HG03108 (cell line): ENCODE data around the gene BBS2.
"Not testable (repeated sequence)": the region's sequence is repeated elsewhere in the genome, so short reads cannot be mapped to it uniquely, and the experiment has no call there.

ENCODE experiments used
- ATAC-seq: cut with Tn5 transposase; IDR thresholded peaks from one replicate; pipeline ENCODE4 v1.9.1; 2021; ENCODE audit warnings: moderate library complexity; ENCODE audit not compliant: unreplicated experiment

BBS2 gene

DNA sequence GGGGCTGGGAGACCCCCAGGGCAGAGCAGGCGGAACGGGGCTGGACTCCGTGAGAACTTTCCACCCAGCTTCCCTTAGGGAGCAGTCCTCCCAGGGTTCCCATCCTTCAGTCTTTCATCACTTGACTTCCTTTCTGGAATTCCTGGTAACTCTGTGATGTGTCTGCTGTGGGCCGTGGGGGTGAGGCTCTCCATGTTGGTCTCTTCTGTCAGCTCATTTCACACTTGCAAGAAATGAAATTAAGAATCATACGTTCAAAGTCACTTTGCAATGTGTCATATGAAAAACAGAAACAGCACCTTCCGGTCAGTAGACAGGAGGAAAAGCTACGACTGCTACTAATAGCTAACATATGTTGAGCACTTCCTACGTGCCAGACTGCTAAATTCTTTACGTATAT lies 5.4 kb upstream of the BBS2 start:
- no peak for ATAC-seq

DNA sequence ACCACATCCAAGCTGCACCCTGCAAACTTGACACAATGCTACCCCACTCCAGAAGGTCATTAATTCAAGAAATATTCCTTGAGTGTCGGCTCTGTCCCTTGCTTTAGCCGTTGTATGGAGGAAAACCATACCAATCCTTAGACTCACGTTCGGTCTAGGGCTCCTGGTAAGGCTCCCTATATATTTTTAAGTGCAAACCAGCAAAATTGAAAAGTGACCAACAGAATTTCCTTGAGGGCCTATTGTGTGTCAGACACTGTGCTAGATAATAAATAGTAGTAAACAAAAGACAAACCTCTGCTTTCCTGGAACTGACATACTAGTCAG lies 390 bp upstream of the BBS2 start:
- no peak for ATAC-seq

DNA sequence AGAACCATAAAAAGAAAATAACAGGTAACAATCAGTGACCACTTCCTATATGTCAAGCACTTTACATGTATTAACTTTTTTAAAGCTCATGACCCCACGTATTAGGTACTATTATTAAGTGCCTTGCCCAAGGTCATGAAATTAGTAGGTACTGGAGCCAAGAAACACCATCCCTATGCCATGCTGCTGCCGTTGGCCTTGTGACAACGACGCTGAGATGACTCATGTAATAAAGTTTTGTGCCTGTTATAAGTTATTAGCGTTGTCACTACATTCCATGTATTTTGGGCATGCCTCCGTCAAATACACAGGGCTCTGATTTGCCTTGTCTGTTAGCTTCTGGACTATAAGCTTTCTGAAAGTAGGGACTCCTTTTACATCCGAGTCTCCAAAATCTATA lies 1.4 kb downstream of the BBS2 start:
- ATAC-seq: no peak

DNA sequence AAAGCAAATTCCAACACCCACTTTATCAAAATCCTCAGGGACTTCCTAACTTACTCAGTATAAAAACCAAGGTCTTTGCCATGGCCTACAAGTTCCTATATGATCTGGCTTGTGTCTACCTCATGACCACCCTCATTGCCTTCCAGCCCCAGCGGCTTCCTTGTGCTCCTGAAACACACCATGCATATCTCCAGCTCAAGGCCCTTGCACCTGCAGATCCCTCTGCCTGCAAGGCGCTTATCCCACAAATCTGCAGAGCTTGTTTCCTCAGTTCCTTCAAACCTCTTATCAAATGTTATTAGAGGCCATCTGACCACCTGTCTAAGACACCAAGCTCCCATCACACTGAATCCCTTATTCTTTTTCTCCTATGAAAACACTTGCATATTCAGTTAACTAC lies 2.6 kb downstream of the BBS2 start:
- ATAC-seq: no peak

DNA sequence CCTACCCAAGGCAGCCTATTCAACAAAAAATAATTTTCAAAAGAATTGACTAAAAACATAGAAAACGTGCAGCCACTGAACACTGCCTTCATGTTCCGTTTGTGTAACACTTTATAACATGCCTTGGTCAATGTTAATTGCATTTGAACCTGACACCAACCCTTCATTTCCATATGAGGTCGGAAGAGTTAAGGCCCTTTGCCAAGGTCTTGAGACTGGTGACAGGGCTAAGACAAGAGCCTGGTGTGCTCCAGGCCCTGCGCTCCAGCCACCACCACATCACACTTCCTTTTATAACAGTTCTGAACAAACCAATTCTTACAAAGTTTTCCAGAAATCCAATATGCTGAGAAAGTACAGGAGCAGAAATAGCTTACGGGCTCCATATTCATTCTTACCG lies 4.2 kb downstream of the BBS2 start:
- ATAC-seq: no peak

DNA sequence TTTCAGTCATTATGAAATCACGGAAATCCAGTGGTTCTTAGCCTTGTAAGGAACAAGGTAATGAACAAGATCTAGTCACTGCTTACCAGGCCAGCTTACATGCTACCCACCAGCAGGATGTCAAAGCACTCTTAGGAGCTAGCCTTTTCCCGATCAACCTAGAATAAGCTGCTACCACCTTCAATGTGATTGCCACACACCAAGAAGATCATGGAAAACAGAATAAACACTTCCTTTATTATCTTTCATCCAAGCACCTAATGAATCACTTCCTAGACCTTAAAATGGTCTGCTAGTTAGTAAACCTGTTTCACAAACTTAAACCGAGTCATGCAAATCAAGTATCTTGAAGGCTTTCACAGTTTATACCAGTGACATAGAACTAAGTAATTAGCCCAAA lies 5.0 kb downstream of the BBS2 start:
- no peak for ATAC-seq

DNA sequence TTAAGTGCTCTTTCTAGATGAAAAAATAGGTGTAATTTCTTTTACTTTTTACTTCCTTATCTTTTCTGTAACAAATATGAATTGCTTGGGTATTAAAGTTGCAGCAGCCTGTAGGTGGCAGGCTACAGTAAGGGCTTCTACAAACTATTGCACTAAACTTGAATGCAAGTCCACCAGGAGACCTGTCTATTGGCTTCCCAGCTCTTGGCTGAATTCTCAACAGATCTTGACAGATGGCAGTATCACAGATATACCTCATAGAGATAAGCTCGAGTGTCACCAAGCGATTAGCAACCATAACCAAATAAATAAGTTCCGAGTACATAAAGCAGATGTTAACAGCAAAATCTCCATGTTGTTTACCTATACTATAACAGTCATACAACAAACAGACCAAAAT lies 5.9 kb downstream of the BBS2 start:
- no peak for ATAC-seq

DNA sequence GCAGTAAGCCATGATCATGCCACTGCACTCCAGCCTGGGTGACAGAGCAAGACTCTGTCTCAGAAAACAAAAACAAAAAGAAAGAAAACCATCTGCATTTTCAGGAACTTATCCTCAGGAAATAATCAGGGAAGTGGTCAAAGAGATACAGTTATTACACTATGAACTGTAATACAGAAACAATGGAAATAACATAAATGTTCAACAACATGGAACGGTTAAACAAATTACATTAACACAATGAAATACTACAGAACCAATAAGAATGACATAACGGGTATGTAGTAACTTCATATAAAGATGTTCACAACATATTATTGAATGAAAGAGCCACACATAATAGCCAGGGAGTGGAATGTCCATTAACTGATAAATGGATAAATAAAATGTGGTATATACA lies 6.7 kb downstream of the BBS2 start:
- ATAC-seq: no peak

DNA sequence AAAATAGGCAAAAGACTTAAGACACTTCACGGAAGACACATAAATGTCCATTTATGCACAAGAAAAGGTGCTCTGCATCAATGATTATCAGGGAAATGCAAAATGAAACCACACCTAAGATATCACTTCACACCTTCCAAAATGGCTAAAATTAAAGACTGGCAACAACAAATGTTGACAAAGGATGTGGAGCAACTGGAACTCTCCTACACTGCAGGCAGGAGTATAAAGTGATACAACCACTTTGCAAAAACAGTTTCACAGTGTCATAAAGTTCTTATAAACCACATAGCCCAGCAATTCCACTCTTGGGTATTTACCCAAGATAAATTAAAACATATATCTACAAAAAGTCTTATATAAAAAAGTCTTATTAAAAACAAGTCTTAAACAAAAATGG lies 7.8 kb downstream of the BBS2 start:
- no peak for ATAC-seq

DNA sequence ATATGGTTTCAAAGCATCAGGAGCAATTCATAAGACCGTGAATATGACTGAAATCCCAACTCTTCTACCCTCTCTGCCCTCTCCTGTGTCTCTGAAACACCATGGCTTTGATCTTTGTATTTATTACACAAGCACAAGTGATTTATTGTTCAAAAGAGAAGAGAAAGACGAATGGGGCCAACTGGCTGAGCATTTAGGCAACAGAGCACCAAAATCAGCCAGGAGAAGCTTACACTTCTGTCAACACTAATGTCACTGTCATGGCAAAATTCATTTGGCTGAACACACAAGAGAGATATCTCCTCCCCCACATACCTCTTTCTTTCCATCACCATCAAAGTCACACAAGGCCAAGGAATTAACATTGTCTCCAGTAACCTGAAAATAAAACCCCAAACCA lies 9.3 kb downstream of the BBS2 start:
- no peak for ATAC-seq

DNA sequence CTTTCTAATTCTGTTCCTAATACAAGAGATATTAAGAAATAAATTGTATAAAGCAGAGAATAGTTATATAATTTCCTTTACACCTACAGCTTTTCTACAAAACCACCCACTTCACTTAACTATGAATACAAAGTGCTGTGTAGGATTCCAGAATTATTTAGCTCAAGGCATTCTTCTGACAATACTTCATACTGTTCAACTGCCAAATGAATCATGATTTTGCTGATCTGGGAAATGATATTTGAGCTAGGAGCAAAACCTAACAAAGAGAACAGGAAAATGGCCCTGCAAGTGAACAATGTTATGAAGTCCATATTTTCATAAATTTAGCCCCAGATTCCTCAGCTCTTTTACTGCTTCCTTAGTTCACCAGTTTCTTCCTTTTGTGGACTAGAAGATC lies 12.9 kb downstream of the BBS2 start:
- ATAC-seq: no peak

DNA sequence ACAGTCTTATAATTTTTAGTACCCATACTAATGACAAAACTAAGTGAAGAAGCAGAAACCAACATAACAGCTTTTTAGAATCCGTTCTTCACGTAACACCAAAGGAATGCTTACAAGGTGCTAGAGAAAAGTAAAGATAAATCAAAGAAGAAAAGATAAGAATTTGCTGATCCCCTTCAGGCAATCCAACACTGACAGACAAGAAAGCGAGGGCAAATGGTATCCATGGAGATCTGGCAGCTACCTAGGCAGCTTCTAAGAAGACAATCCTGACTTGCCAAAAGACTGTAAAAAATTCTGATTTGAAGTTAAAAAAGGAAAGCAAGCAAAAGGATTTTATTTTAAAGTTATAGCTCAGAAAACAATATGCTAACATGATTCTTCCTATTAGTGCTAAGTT lies 14.6 kb downstream of the BBS2 start:
- ATAC-seq: no peak

DNA sequence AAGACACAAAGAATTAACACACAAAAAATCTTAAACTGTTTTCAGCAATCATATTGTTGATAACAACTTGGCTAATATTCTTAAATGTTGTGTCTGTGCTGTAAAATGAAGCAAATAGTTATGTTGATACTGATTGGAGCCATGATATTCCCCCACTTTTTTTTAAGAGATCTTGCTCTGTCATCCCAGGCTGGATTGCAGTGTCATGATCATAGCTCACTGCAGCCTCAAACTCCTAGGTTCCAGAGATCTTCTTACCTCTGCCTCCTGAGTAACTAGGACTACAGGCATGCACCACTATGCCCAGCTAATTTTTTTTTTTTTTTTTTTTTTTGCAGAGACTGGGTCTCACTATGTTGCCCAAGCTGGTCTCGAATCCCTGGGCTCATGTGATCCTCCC lies 26.0 kb downstream of the BBS2 start:
- ATAC-seq: no peak

DNA sequence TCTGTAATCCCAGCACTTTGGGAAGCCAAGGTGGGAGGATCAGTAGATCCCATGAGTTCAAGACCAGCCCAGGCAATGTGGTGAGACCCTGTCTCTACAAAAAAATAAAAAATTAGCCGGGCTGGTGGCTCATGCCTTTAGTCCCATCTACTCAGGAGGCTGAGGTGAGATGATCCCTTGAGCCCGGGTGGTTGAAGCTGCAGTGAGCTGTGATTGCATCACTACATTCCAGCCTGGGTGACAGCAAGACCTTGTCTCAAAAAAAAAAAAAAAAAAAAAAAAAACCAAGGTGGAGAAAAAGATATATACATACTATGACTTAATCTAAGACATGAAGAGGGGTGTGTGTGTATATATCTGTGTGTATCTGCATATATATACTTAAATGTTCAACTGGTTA lies 26.7 kb downstream of the BBS2 start:
- no peak for ATAC-seq

DNA sequence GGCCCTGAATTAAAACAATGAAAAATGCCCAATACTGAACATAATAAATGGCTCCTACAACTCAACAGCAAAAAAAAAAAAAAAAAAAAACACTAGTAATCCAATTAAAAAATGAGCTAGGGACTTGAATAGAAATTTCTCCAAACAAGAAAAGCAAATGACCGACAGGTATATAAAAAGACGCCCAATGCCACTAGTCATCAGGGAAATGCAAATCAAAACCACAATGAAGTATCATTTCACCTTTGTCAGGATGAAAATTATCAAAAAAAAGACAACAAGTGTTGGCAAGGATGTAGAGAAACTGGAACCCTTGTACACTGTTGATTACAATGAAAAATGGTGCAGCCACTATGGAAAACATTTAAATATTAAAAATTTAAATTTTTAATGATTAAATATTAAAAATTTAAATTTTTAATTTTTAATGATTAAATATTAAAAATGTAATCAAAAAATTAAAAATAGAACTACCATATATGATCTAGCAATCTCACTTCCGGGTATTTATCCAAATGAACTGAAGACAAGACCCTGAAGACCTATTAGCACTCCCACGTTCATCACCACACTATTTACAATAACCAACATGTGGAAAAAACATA lies 28.1 kb downstream of the BBS2 start:
- no peak for ATAC-seq

DNA sequence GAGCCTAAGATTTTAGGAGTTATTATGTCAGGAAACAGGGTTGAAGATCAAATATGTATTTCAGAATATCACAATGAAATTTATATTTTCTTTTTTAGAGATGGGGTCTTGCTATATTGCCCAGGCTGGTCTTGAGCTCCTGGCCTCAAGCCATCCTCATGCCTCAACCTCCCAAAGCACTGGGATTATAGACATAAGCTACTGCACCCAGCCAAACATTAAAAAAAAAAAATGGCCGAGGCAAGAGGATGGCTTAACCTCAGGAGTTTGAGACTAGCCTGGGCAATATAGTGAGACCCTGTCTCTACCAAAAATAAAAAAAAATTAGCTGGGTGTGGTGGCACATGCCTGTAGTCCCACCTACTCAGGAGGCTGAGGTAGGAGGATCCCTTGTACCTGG lies 31.0 kb downstream of the BBS2 start:
- ATAC-seq: not testable (repeated sequence)

DNA sequence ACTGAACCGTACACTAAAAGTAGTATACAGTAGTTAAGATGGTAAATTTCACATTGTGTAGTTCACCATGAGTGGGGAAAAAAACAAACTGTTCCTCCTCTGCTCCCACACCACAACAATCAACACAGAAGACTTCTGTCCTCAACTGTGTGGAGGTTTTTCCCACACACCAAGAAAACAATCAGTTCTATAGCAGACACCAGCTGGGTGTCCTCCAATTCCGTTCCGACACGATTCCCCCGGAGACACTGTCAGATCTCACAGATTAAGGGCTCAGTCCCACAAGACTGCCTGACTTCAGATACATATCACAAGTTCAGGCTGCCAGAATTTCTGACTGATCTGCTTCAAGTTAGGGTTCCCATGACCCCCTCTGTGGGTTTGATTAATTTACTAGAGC lies 31.8 kb downstream of the BBS2 start:
- ATAC-seq: no peak

DNA sequence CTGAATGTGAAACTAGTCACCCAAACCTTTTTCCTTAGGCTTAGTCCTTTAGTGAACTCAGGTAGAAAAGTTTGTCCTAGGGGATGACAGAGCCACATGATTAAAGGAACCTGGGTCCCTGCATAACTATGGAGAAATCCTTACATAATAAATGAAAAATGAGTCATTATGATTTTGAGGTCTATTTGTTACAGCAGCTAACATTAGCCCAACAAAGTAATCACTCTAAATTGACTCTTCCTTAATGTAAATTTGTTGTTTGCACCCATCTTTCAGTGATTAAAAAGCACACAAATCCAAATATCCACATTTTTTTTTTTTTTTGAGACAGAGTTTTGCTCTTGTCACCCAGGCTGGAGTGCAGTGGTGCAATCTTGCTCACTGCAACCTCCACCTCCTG lies 36.4 kb downstream of the BBS2 start:
- no peak for ATAC-seq

DNA sequence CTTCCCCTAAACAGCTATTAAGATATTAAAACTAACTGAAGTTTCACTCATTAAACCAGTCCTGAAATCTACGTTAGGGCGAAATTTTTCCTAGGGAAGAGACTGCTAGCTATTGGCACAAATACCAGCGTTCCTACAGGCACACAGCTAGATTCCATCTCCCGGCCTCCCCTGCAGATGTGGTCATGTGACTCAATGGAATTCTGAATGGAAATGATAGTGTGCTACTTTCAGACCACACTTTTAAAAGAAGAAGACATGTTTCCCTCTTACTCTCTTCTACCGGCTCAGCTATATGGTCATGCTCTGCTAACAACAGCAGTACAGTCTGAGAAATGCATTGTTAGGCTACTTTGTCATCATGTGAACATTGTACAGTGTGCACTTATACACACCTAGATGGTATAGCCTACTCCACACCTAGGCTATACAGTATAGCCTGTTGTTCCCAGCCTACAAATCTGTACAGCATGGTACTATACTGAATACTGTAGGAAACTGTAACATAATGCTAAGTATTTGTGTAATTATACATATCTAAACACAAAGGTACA lies 37.1 kb downstream of the BBS2 start:
- no peak for ATAC-seq

DNA sequence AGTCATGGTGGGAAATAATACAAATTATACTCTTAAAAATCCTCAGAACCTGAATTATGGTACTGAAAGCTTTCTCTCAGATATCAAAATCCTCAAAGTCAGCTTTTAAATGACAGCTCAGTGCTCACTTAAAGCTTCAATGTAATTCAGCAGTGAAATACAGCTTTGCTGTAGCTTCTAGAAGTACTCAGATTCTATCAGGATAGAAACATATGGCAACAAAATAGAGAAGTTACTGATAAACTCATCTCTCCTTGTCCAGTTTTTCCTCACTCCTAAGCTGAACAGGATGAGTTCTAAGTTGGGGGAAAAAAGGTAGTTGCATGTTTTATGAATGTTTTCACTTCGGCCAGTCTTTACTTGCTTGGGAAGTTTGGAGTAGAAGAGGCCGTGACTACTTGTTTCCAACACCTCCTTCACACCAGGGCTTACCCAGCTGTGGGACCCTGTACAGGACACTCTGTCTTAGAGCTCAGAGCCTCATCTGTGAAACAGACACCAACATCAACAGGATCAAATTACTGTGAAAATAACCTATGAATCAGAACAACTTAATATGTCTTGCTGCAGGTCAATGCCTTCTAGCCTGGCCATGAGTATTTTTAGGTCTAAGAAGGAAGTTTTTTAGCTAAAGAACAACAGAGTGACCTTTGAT lies 38.2 kb downstream of the BBS2 start:
- no peak for ATAC-seq

DNA sequence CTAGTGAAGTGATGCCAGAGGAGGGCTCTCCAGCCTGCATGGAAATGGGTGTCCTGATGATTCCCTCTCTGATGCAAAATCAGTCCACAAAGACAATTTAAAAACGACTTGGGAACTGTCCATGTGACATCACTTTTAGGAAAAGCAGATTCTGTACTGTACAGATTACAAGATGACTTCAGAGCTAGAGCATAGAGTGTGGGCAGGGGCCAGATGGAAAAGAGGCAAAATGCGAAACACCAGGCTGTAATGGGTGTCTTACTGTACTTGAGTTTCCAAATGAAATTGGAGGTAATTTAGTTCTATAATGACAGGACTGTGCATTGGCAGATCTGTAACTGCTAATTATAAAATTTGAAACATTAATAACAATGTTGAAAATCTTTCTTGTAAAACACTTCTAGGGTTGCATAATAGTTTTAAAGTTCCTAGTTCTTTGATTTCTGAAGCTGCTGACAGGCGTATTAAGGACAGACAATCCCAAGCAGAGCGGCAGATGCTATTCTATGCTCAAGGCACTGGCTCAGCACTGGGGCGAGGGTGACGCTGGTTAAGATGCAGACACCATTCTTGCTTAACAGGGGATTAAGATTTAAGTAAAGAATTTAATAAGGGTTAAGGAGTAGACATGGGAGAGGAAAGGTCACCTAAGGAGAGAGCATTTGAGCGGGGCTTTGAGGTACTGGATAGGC lies 38.9 kb downstream of the BBS2 start:
- ATAC-seq: no peak

DNA sequence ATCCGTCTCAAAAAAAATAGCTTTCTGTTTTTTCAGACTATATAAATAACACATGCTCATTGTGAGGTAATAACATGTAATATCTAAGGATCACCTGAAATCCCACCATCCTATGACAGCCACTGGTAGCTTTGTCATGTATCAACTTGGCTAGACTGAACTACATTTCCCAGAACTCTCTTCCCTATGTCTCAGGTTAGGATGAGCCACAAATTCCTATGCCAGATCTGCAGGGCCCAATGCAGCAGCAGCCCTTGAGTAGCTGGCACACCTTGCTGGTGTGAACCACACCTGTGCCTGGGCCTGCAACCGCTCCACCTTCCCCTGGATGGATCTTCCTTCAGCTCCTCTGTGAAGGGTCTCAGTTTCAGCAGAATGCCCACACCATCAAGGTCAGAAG lies 40.4 kb downstream of the BBS2 start:
- ATAC-seq: no peak
